ENCODE data around the gene DIP2A. TPM values are rescaled to one million over a fixed set of nuclear protein-coding genes. Genes with fewer than 3 reads are reported as not detected.

Gene DIP2A
- total and polyA plus RNA-seq, 2 of the 8 experiments (the other 6 are each of a cell fraction or from before 2014, with no cell fraction given), result 16.0 to 27.1 TPM

- H3K18ac ChIP-seq (ENCODE audit: extremely low read depth, low read length), result no peak overlapping the region
- H4K5ac ChIP-seq (ENCODE audit: insufficient read length, low read depth, low read length), result no peak overlapping the region
- H3K9me3 ChIP-seq (ENCODE audit: insufficient read depth in 2 of 2, low read depth in 1 of 2, low read length in 1 of 2), result no peaks in the 10 kb centered on the region
- H2AK5ac ChIP-seq (ENCODE audit: low read depth, low read length), result no peak overlapping the region
- no peak overlapping the region for H3K23ac ChIP-seq (ENCODE audit: insufficient read length)
- no peak overlapping the region for H2AFZ ChIP-seq (ENCODE audit: low read length)
- DNase-seq (ENCODE audit: low read depth in 1 of 2, low spot score in 2 of 2), result no peak
- no peak overlapping the region for H4K8ac ChIP-seq (ENCODE audit: extremely low read depth, insufficient read depth, low read length)
- H2BK20ac ChIP-seq (ENCODE audit: low read length), result no peak overlapping the region
- POLR2A ChIA-PET (ENCODE audit: partially characterized antibody), result no interaction called here
- no peaks in the 10 kb centered on the region for H3K79me2 ChIP-seq (ENCODE audit: control insufficient read depth in 1 of 2, insufficient read depth in 2 of 2, low read length in 2 of 2)
- no peaks in the 10 kb centered on the region for H3K27me3 ChIP-seq (replicated peaks in 1 of 4; ENCODE audit: control insufficient read depth in 3 of 4, extremely low read depth in 1 of 4, insufficient read depth in 3 of 4, low read length in 3 of 4)
- no peak overlapping the region for H2BK5ac ChIP-seq (ENCODE audit: low read depth, low read length)
- CTCF ChIA-PET (ENCODE audit: partially characterized antibody), result interaction anchor here (1.0 to 1.4 kb wide), 3 partner anchors 9 to 85 kb away, joined by 3 to 5 read pairs (median 3); no protein-coding TSS in a partner anchor
- H2BK120ac ChIP-seq (replicated peaks; ENCODE audit: low read depth, low read length), result no peak overlapping the region
- FAIRE-seq, result no peak
- no peak overlapping the region for H3K4me3 ChIP-seq (ENCODE audit: extremely low read depth in 1 of 4, insufficient read depth in 2 of 4, low read depth in 3 of 4, low read length in 4 of 4)
- H3K36me3 ChIP-seq (ENCODE audit: control insufficient read depth in 2 of 4, insufficient read depth in 4 of 4, low read length in 3 of 4), result peaks cover 4 to 26% (median 17%) of the 10 kb centered on the region in 4 experiments; a peak in 7 of 8 replicates
- H3K4me2 ChIP-seq (ENCODE audit: insufficient read depth in 1 of 2, low read depth in 2 of 2, low read length in 2 of 2), result no peak overlapping the region
- H3K79me1 ChIP-seq (ENCODE audit: low read depth, low read length), result no peaks in the 10 kb centered on the region
- H2BK15ac ChIP-seq (ENCODE audit: low read length), result no peak overlapping the region
- no peaks in the 10 kb centered on the region for H3K4me1 ChIP-seq (replicated peaks in 1 of 4; ENCODE audit: control insufficient read depth in 3 of 4, insufficient read depth in 4 of 4, low read length in 3 of 4)
- 84% methylated on average over 8 of the region's 8 CpGs; no CpG with 5 or more reads in 1 of the 2 experiments for WGBS, 2 experiments (ENCODE audit: extremely low coverage in 1 of 2, insufficient coverage in 1 of 2, insufficient read length in 1 of 2, insufficient replicate concordance in 2 of 2, low coverage in 1 of 2, low lambda C conversion rate in 2 of 2, missing lambda C conversion rate in 1 of 2)
- H3K27ac ChIP-seq (ENCODE audit: low read depth, low read length), result no peak overlapping the region
- no peak overlapping the region for H3K56ac ChIP-seq (replicated peaks; ENCODE audit: insufficient read length, low read depth, low read length)
- H3K14ac ChIP-seq (ENCODE audit: insufficient read length), result no peak overlapping the region
- no peaks in the 10 kb centered on the region for H3K23me2 ChIP-seq (ENCODE audit: low read depth, low read length)
- H4K91ac ChIP-seq (replicated peaks; ENCODE audit: insufficient read length, low read length), result no peak overlapping the region
- no peak overlapping the region for H3K9ac ChIP-seq (replicated peaks in 1 of 4; ENCODE audit: extremely low read depth in 1 of 4, low read depth in 3 of 4, low read length in 3 of 4)
- no peak overlapping the region for H2BK12ac ChIP-seq (ENCODE audit: low read depth, low read length)
- H4K20me1 ChIP-seq (replicated peaks in 1 of 2; ENCODE audit: control insufficient read depth in 1 of 2, insufficient read depth in 2 of 2, low read length in 2 of 2), result peaks cover 0 to 7% of the 10 kb centered on the region in 2 experiments
- H3K4ac ChIP-seq (replicated peaks; ENCODE audit: insufficient read length, low read depth, low read length), result no peak overlapping the region
- TF ChIP-seq SP1 (IDR thresholded peaks at IDR 0.05; ENCODE audit: low read depth, low read length) (no peak), E2F6 (IDR thresholded peaks at IDR 0.05) (no peak), RXRA (IDR thresholded peaks at IDR 0.05; ENCODE audit: insufficient read depth, low read depth, low read length) (no peak), CTCF (IDR thresholded peaks at IDR 0.05; ENCODE audit: control extremely low read depth in 1 of 3, insufficient read depth in 1 of 3, low read depth in 1 of 3, low read length in 3 of 3) (no peak), SAP30 (IDR thresholded peaks at IDR 0.05; ENCODE audit: insufficient read depth, insufficient replicate concordance, low read length) (no peak), JUN (IDR thresholded peaks at IDR 0.05; ENCODE audit: low read depth, low read length) (no peak), POLR2A (IDR thresholded peaks at IDR 0.05; ENCODE audit: control extremely low read depth in 1 of 2, low read depth in 2 of 2, low read length in 2 of 2) (no peak), KDM1A (IDR thresholded peaks at IDR 0.05; ENCODE audit: borderline replicate concordance, low read length) (no peak), CHD2 (IDR thresholded peaks at IDR 0.05; ENCODE audit: low read length) (no peak), POLR2AphosphoS5 (IDR thresholded peaks at IDR 0.05; ENCODE audit: low read depth, low read length) (no peak), CREB1 (IDR thresholded peaks at IDR 0.05) (no peak), RFX5 (IDR thresholded peaks at IDR 0.05; ENCODE audit: borderline replicate concordance, low read depth, low read length) (no peak)
Observed at GRCh38 chr21:46542588-46543124, 84.0 kb downstream of the DIP2A start.
